ENCODE data around the gene HOXB9. TPM values are rescaled to one million over a fixed set of nuclear protein-coding genes. Genes with fewer than 3 reads are reported as not detected.

HOXB9 gene
- total and polyA plus RNA-seq, 9 of the 15 experiments (the other 6 are each of a cell fraction or from before 2014, with no cell fraction given), result 3.1 to 196 (median 77.6) TPM

GRCh38 chr17:48590607-48591161, 35.5 kb downstream of the HOXB9 start (continued):
- TF ChIP-seq ATF2 (CRISPR knock-in tag; IDR thresholded peaks at IDR 0.05), result no peak
- TF ChIP-seq CBX2 (IDR thresholded peaks at IDR 0.05; ENCODE audit: insufficient read depth, low read length, poor library complexity, severe bottlenecking), result no peak
- no peak for TF ChIP-seq ZNF263 (CRISPR knock-in tag; IDR thresholded peaks at IDR 0.05; ENCODE audit: borderline replicate concordance)
- no peak for TF ChIP-seq E4F1 (CRISPR knock-in tag; IDR thresholded peaks at IDR 0.05; ENCODE audit: borderline replicate concordance)
- no peak for TF ChIP-seq CREB1 (IDR thresholded peaks at IDR 0.05)
- no peak for TF ChIP-seq CREB1 (CRISPR knock-in tag; IDR thresholded peaks at IDR 0.05)

Measured in K562 (cell line).